ENCODE data around the gene TBL3. TPM values are rescaled to one million over a fixed set of nuclear protein-coding genes. Genes with fewer than 3 reads are reported as not detected.

The TBL3 gene
- total RNA-seq, 1 experiment from 2014 or later: 42.4 TPM

DNA sequence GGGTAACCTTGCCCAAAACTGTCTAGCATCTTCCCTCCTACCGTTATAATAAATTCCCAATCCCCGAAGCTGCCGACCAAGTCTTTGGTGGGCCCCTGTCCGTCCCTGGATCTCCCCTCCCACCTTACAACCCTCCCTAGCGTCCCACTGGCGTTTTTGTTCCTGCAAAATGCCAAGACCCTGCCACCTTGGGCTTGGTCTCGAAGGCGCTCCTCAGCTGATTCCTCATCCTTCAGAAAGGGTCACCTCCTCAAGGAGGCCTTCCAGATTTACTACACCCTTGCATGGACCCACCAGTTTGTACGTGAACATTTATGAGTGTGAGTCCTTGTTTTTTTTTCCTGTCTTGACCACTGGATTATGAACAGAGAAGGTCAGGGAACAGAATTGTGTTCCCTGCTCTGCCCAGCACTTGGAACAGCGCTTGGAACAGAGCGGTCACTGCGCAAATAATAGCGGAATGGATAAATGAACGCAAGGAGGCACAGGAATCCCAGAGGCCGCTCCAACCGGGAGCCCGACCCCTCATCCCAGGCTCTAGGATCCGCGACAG, 11.2 kb downstream of the TBL3 start:
- intact Hi-C loops (cut with micrococcal nuclease; ENCODE audit: unreplicated experiment) (no loop called here), in situ Hi-C loops (cut with HindIII; ENCODE audit: low pct_unique_long_range_greater_than_20kb, low sequenced_read_pairs) (no loop called here)
- Histone ChIP-seq H3K27me3 (ENCODE audit: control insufficient read depth, insufficient read depth, low read length) (no peaks in the 10 kb centered on the region), H3K4me1 (ENCODE audit: control insufficient read depth, insufficient read depth, low read length) (peaks cover 46% of the 10 kb centered on the region), H3K27ac (ENCODE audit: low read length) (peak overlapping the region; percentile 62), H3K9me3 (ENCODE audit: control insufficient read depth, insufficient read depth, low read depth, low read length) (no peaks in the 10 kb centered on the region), H3K4me3 (ENCODE audit: low read depth in 2 of 2, low read length in 2 of 2) (peak overlapping the region; percentile 63 to 76), H3K36me3 (ENCODE audit: control insufficient read depth, insufficient read depth, low read length) (peaks cover 9% of the 10 kb centered on the region; the same call in 1 of the 2 replicates)
- ATAC-seq: no peak
- ChIA-PET CTCF (interaction anchor here (0.7 kb wide), 1 partner anchor 165 kb away, joined by 3 read pairs; no protein-coding TSS in a partner anchor), POLR2A (interaction anchor here (1.1 kb wide), 1 partner anchor 16 kb away, joined by 8 read pairs; the partner anchor contains the start of gene RNF151)
- TF ChIP-seq SIN3A (IDR thresholded peaks at IDR 0.05; ENCODE audit: borderline replicate concordance, insufficient read depth, low read depth, low read length) (no peak), TCF7L2 (IDR thresholded peaks at IDR 0.05; ENCODE audit: low read depth, low read length) (no peak), POLR2AphosphoS5 (IDR thresholded peaks at IDR 0.05; ENCODE audit: low read depth, low read length) (no peak)
- TF ChIP-seq, protein P1, sequence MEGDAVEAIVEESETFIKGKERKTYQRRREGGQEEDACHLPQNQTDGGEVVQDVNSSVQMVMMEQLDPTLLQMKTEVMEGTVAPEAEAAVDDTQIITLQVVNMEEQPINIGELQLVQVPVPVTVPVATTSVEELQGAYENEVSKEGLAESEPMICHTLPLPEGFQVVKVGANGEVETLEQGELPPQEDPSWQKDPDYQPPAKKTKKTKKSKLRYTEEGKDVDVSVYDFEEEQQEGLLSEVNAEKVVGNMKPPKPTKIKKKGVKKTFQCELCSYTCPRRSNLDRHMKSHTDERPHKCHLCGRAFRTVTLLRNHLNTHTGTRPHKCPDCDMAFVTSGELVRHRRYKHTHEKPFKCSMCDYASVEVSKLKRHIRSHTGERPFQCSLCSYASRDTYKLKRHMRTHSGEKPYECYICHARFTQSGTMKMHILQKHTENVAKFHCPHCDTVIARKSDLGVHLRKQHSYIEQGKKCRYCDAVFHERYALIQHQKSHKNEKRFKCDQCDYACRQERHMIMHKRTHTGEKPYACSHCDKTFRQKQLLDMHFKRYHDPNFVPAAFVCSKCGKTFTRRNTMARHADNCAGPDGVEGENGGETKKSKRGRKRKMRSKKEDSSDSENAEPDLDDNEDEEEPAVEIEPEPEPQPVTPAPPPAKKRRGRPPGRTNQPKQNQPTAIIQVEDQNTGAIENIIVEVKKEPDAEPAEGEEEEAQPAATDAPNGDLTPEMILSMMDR (IDR thresholded peaks at IDR 0.05): no peak
- TF ChIP-seq, protein P2, sequence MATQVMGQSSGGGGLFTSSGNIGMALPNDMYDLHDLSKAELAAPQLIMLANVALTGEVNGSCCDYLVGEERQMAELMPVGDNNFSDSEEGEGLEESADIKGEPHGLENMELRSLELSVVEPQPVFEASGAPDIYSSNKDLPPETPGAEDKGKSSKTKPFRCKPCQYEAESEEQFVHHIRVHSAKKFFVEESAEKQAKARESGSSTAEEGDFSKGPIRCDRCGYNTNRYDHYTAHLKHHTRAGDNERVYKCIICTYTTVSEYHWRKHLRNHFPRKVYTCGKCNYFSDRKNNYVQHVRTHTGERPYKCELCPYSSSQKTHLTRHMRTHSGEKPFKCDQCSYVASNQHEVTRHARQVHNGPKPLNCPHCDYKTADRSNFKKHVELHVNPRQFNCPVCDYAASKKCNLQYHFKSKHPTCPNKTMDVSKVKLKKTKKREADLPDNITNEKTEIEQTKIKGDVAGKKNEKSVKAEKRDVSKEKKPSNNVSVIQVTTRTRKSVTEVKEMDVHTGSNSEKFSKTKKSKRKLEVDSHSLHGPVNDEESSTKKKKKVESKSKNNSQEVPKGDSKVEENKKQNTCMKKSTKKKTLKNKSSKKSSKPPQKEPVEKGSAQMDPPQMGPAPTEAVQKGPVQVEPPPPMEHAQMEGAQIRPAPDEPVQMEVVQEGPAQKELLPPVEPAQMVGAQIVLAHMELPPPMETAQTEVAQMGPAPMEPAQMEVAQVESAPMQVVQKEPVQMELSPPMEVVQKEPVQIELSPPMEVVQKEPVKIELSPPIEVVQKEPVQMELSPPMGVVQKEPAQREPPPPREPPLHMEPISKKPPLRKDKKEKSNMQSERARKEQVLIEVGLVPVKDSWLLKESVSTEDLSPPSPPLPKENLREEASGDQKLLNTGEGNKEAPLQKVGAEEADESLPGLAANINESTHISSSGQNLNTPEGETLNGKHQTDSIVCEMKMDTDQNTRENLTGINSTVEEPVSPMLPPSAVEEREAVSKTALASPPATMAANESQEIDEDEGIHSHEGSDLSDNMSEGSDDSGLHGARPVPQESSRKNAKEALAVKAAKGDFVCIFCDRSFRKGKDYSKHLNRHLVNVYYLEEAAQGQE (IDR thresholded peaks at IDR 0.05; ENCODE audit: insufficient read depth in 1 of 2, low read depth in 2 of 2, low read length in 1 of 2): no peak
- no TSS peak for BruUV-seq (replicated peaks)
- no peak for DNase-seq (ENCODE audit: low read depth, low spot score)

DNA sequence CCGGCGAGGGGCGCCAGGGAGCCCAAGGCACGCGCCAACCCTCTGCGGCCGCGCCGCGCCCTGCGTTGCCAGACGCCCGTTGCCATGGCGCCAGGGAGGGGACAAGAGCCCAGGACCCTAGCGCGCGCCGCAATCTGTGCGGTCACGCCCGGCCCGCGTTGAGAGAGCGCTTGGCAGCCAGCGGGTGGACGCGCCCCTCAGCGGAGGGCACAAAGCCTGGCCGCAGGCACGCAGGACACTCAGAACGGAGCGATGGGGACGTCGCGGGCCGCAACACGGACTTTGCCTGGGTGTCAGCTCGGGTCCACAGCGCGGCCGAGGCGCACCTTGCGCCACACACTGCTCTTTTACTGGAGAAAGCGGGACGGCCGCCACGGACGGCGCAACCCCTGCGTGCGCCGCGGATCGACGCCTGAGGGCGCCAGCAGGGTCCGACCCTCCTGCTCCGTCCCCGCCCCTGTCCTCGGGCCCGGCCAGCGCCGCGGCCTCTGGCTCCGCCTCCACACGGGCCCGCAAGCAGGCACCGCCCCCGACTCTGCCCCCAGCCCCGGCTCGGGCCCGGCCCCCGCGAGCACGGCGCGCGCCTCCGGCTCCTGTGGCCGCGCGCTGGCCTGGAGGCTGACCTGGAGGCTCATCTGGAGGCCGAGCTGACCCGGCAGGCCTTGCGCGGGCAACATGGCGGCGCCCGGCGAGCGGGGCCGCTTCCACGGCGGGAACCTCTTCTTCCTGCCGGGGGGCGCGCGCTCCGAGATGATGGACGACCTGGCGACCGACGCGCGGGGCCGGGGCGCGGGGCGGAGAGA, 11.9 kb downstream of the TBL3 start, which contains the start of gene GFER:
Gene GFER (plus strand): TSS at position 650 of the 803 bp plus-strand sequence. CDS start 26 bp downstream, at position 676.
- Histone ChIP-seq H3K4me1 (ENCODE audit: control insufficient read depth, insufficient read depth, low read length) (peaks cover 49% of the 10 kb centered on the region), H3K36me3 (ENCODE audit: control insufficient read depth, insufficient read depth, low read length) (peaks cover 9% of the 10 kb centered on the region; the same call in 1 of the 2 replicates), H3K27ac (ENCODE audit: low read length) (peak within 1 kb of the TSS; percentile 92), H3K4me3 (ENCODE audit: low read depth in 2 of 2, low read length in 2 of 2) (peak within 1 kb of the TSS; percentile 73 to 76), H3K9me3 (ENCODE audit: control insufficient read depth, insufficient read depth, low read depth, low read length) (no peaks in the 10 kb centered on the region), H3K27me3 (ENCODE audit: control insufficient read depth, insufficient read depth, low read length) (no peaks in the 10 kb centered on the region)
- POLR2A ChIA-PET: interaction anchor here (0.7 to 1.1 kb wide), 2 partner anchors 17 to 19 kb away, joined by 8 to 13 read pairs; partner anchors contain the start of genes RNF151 and RPS2
- in situ Hi-C loops (cut with HindIII; ENCODE audit: low pct_unique_long_range_greater_than_20kb, low sequenced_read_pairs) (no loop called here), intact Hi-C loops (cut with micrococcal nuclease; ENCODE audit: unreplicated experiment) (no loop called here)
- peak; percentile 46 for TF ChIP-seq POLR2AphosphoS5 (IDR thresholded peaks at IDR 0.05; ENCODE audit: low read depth, low read length)
- TF ChIP-seq, protein P2 (IDR thresholded peaks at IDR 0.05; ENCODE audit: insufficient read depth in 1 of 2, low read depth in 2 of 2, low read length in 1 of 2): no peak
- TF ChIP-seq SIN3A (IDR thresholded peaks at IDR 0.05; ENCODE audit: borderline replicate concordance, insufficient read depth, low read depth, low read length): peak; percentile 95; the same call in 1 of the 2 replicates
- TF ChIP-seq, protein P1 (IDR thresholded peaks at IDR 0.05): peak; percentile 77; the same call in 1 of the 2 replicates
- TF ChIP-seq TCF7L2 (IDR thresholded peaks at IDR 0.05; ENCODE audit: low read depth, low read length): no peak
- BruUV-seq (replicated peaks): no TSS peak
- DNase-seq (ENCODE audit: low read depth, low spot score) (no peak), ATAC-seq (peak; percentile 84)
- CTCF ChIA-PET: no interaction called here
